OCI-LY7 (cell line): ENCODE results near the gene FADD. TPM values are rescaled to one million over a fixed set of nuclear protein-coding genes. Genes with fewer than 3 reads are reported as not detected.

Source experiments
- BruUV-seq: library from RNA; stranded (reverse); fragments of 400-500 nt; replicated peaks from 2 replicates; lab custom pipeline; 2021; lab: Mats Ljungman, UMichigan
- CTCF ChIA-PET: fragments of 300-600 bp; sonication (Branson Sonifier 250); formaldehyde crosslinking; loops from one replicate; lab custom pipeline; 2022; ENCODE audit warnings: antibody characterized with exemption; ENCODE audit not compliant: unreplicated experiment; lab: Charles Lee
- POLR2A ChIA-PET: fragments of 300-600 bp; sonication (Branson Sonifier 250); formaldehyde crosslinking; loops from one replicate; lab custom pipeline; 2022; ENCODE audit warnings: antibody characterized with exemption; lab: Charles Lee
- DNase-seq: peaks from one replicate; pipeline ENCODE4 v3.0.0-alpha.2; 2015; ENCODE audit warnings: low spot score
- H2AFZ ChIP-seq: fragments of 200-600 bp; sonication (generic), shearing (Covaris generic); 2 replicates; pipeline ENCODE4 v1.6.1; 2014; ENCODE audit warnings: mild to moderate bottlenecking, antibody characterized with exemption, low read length, moderate library complexity
- H3K27ac ChIP-seq: fragments of 200-600 bp; sonication (generic); 2 replicates; pipeline ENCODE4 v1.5.1; 2014; ENCODE audit warnings: mixed run types, low read depth, mild to moderate bottlenecking, moderate library complexity, low read length, inconsistent platforms; ENCODE audit not compliant: poor library complexity, severe bottlenecking
- H3K36me3 ChIP-seq: fragments of 200-600 bp; sonication (generic); 2 replicates; pipeline ENCODE4 v1.6.1; 2014; ENCODE audit warnings: mild to moderate bottlenecking, antibody characterized with exemption, low read length, moderate library complexity, mixed read lengths; ENCODE audit not compliant: insufficient read depth
- H3K4me1 ChIP-seq: fragments of 200-600 bp; sonication (generic); 2 replicates; pipeline ENCODE4 v1.5.1; 2014; ENCODE audit warnings: mild to moderate bottlenecking, low read length; ENCODE audit not compliant: insufficient read depth, poor library complexity, severe bottlenecking
- H3K4me2 ChIP-seq: fragments of 200-600 bp; sonication (generic); 2 replicates; pipeline ENCODE4 v1.6.1; 2014; ENCODE audit warnings: mild to moderate bottlenecking, low read length
- H3K4me3 ChIP-seq: fragments of 200-600 bp; sonication (generic); 2 replicates; pipeline ENCODE4 v1.5.1; 2014; ENCODE audit warnings: mild to moderate bottlenecking, low read depth, low read length; ENCODE audit not compliant: poor library complexity, severe bottlenecking
- H3K79me2 ChIP-seq: fragments of 200-600 bp; sonication (generic); 2 replicates; pipeline ENCODE4 v1.6.1; 2016; ENCODE audit warnings: low read depth, mild to moderate bottlenecking, low read length, moderate library complexity, mixed read lengths; ENCODE audit not compliant: insufficient read depth
- H3K9me2 ChIP-seq: fragments of 200-600 bp; sonication (generic); 2 replicates; pipeline ENCODE4 v1.6.1; 2016; ENCODE audit warnings: mild to moderate bottlenecking, low read length, mixed read lengths; ENCODE audit not compliant: insufficient read depth
- H3K9me3 ChIP-seq: fragments of 200-600 bp; sonication (generic); 2 replicates; pipeline ENCODE4 v1.6.1; 2014; ENCODE audit warnings: mild to moderate bottlenecking, mixed run types, low read length, mixed read lengths
- H4K20me1 ChIP-seq: fragments of 200-600 bp; sonication (generic); 2 replicates; pipeline ENCODE4 v1.6.1; 2014; ENCODE audit warnings: mild to moderate bottlenecking, antibody characterized with exemption, low read length, moderate library complexity, mixed read lengths; ENCODE audit not compliant: insufficient read depth
- EZH2phosphoT487 ChIP-seq: fragments of 200-600 bp; sonication (generic); IDR thresholded peaks from 2 replicates; pipeline ENCODE4 v1.6.1; 2018; ENCODE audit warnings: low read depth, borderline replicate concordance, mild to moderate bottlenecking, mixed run types, antibody characterized with exemption, low read length, moderate library complexity, mixed read lengths
- intact Hi-C: fragments of 100-400 bp; cut with micrococcal nuclease; formaldehyde crosslinking; loops from one replicate; pipeline ENCODE4 v1.10.0; 2022; ENCODE audit not compliant: unreplicated experiment
- total RNA-seq, 2 experiments: library from RNA; depleted of rRNA in 1 of 2; stranded (reverse); fragments of >200 nt in 1 of 2; shearing (Covaris generic) in 1 of 2; gene quantifications; 2 replicates each; pipeline ENCODE4 v1.2.3, GENCODE V29; 2014 to 2022
- TF ChIP-seq, protein P1 (sequence below): fragments of 200-600 bp; sonication (generic); conservative IDR thresholded peaks from 2 replicates; pipeline ENCODE4 v1.5.1; 2014; ENCODE audit warnings: mild to moderate bottlenecking, antibody characterized with exemption, low read length, moderate library complexity, mixed read lengths

Gene FADD
- total RNA-seq, 2 experiments from 2014 or later: 32.9 to 34.1 TPM

DNA sequence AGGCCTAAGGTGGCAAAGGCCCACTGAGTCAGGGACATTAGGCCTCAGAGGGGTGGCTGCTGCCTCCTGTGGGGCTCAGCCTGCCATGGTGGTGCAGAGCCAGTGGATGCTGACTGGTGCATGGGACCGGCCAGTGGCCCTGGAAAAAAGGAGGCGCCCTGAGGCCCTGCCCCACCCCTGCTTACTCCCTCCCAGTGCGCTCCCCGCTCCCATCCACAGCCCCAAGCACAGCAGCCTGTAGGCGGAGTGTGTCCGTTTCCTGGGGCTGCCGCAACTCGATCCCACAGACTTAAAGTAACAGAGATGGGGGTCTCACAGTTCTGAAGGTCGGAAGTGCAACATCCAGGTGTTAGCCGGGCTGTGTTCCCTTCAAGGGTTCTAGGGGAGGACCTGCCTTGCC, 38.4 kb upstream of the FADD start:
- H3K9me3 ChIP-seq: no peaks in the 10 kb centered on the region
- intact Hi-C loops: no loop called here
- no peak overlapping the region for H2AFZ ChIP-seq
- H3K4me3 ChIP-seq: no peak overlapping the region
- no peak overlapping the region for H3K4me2 ChIP-seq
- BruUV-seq: no TSS peak
- ChIA-PET CTCF (no interaction called here), POLR2A (interaction anchor here (0.6 kb wide), 1 partner anchor 451 kb away, joined by 3 read pairs; no protein-coding TSS in a partner anchor)
- no peaks in the 10 kb centered on the region for H3K9me2 ChIP-seq
- no peaks in the 10 kb centered on the region for H3K4me1 ChIP-seq
- H3K36me3 ChIP-seq: no peaks in the 10 kb centered on the region
- DNase-seq: no peak
- no peak overlapping the region for H3K27ac ChIP-seq
- H4K20me1 ChIP-seq: no peaks in the 10 kb centered on the region
- H3K79me2 ChIP-seq: no peaks in the 10 kb centered on the region
- no peak for TF ChIP-seq EZH2phosphoT487
- TF ChIP-seq, protein P1, sequence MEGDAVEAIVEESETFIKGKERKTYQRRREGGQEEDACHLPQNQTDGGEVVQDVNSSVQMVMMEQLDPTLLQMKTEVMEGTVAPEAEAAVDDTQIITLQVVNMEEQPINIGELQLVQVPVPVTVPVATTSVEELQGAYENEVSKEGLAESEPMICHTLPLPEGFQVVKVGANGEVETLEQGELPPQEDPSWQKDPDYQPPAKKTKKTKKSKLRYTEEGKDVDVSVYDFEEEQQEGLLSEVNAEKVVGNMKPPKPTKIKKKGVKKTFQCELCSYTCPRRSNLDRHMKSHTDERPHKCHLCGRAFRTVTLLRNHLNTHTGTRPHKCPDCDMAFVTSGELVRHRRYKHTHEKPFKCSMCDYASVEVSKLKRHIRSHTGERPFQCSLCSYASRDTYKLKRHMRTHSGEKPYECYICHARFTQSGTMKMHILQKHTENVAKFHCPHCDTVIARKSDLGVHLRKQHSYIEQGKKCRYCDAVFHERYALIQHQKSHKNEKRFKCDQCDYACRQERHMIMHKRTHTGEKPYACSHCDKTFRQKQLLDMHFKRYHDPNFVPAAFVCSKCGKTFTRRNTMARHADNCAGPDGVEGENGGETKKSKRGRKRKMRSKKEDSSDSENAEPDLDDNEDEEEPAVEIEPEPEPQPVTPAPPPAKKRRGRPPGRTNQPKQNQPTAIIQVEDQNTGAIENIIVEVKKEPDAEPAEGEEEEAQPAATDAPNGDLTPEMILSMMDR: no peak

DNA sequence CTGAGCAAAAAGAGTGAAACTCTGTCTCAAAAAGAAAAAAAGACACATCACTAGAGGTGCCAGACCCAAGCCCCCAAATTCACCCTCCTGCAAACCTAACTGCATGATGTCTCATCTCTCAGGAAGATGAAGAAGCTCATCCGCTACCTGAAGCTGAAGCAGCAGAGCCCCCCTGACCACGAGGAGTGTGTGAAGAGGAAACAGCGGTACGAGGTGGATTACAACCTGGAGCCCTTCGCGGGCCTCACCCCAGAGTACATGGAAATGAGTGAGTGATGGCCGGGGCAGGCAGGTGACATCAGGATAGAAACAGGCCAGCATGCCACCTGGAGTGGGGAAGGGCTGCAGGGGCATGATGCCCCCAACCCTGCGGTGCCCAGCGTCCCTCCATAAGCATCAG, 36.0 kb upstream of the FADD start:
- no peak overlapping the region for H2AFZ ChIP-seq
- H3K27ac ChIP-seq: no peak overlapping the region
- no peak overlapping the region for H3K4me2 ChIP-seq
- DNase-seq: no peak
- POLR2A ChIA-PET: no interaction called here
- H4K20me1 ChIP-seq: no peaks in the 10 kb centered on the region
- no peak overlapping the region for H3K4me3 ChIP-seq
- no peaks in the 10 kb centered on the region for H3K9me3 ChIP-seq
- TF ChIP-seq, protein P1: no peak
- TF ChIP-seq EZH2phosphoT487: no peak
- CTCF ChIA-PET: no interaction called here
- BruUV-seq: no TSS peak
- H3K9me2 ChIP-seq: no peaks in the 10 kb centered on the region
- intact Hi-C loops: no loop called here
- H3K4me1 ChIP-seq: no peaks in the 10 kb centered on the region
- H3K79me2 ChIP-seq: no peaks in the 10 kb centered on the region
- H3K36me3 ChIP-seq: no peaks in the 10 kb centered on the region

- Histone ChIP-seq H3K4me1 (no peaks in the 10 kb centered on the region), H3K27ac (no peak overlapping the region), H3K9me2 (no peaks in the 10 kb centered on the region), H4K20me1 (no peaks in the 10 kb centered on the region), H3K4me3 (no peak overlapping the region), H3K9me3 (no peaks in the 10 kb centered on the region), H3K36me3 (no peaks in the 10 kb centered on the region), H3K79me2 (no peaks in the 10 kb centered on the region), H3K4me2 (no peak overlapping the region), H2AFZ (no peak overlapping the region)
- ChIA-PET CTCF (no interaction called here), POLR2A (no interaction called here)
- no peak for TF ChIP-seq EZH2phosphoT487
- TF ChIP-seq, protein P1: no peak
- intact Hi-C loops: no loop called here
- BruUV-seq: no TSS peak
- no peak for DNase-seq
Measured at GRCh38 chr11:70167723-70168404, 35.2 kb upstream of the FADD start.
